Large intestine (tissue), 3 donors: ENCODE measurements around the gene DIP2C. TPM values are rescaled to one million over a fixed set of nuclear protein-coding genes. Genes with fewer than 3 reads are reported as not detected.

Experiments
- DNase-seq, 2 donors: peaks; one replicate each; pipeline versions ENCODE4 v3.0.0 to v3.0.0-alpha.2; 2013
- H3K27ac ChIP-seq: one replicate; pipeline ENCODE4 v1.5.1; 2013; ENCODE audit warnings: low read length
- H3K27me3 ChIP-seq: 2 replicates; pipeline ENCODE4 v1.6.1; 2013; ENCODE audit warnings: low read length; ENCODE audit not compliant: control insufficient read depth, insufficient read depth
- H3K36me3 ChIP-seq: 2 replicates; pipeline ENCODE4 v1.6.1; 2013; ENCODE audit warnings: low read length; ENCODE audit not compliant: control insufficient read depth, insufficient read depth
- H3K4me1 ChIP-seq: one replicate; pipeline ENCODE4 v1.6.1; 2013; ENCODE audit warnings: low read length; ENCODE audit not compliant: control insufficient read depth, insufficient read depth
- H3K4me3 ChIP-seq: one replicate; pipeline ENCODE4 v1.5.1; 2013; ENCODE audit warnings: low read length
- H3K9me3 ChIP-seq: one replicate; pipeline ENCODE4 v1.6.1; 2013; ENCODE audit warnings: mild to moderate bottlenecking, low read depth, low read length, moderate library complexity; ENCODE audit not compliant: control insufficient read depth
- WGBS: methylation state at CpG from one replicate; pipeline ENCODE4 v1.1.5; 2013; ENCODE audit warnings: low lambda C conversion rate; ENCODE audit not compliant: insufficient coverage; 5-methylcytosine and 5-hydroxymethylcytosine counted together
- polyA plus RNA-seq: library from polyadenylated mRNA; unstranded; fragments of 120-200 nt; gene quantifications from one replicate; pipeline ENCODE4 v1.2.1, GENCODE V29; 2013

Gene DIP2C
- polyA plus RNA-seq, 1 donor: 16.5 TPM

GRCh38 chr10:364267-364775, 325.1 kb downstream of the DIP2C start:
- no peaks in the 10 kb centered on the region for H3K27me3 ChIP-seq
- no peak for DNase-seq
- H3K4me3 ChIP-seq: no peak overlapping the region
- H3K4me1 ChIP-seq: peaks cover 42% of the 10 kb centered on the region
- peak overlapping the region; percentile 23 for H3K27ac ChIP-seq
- WGBS: no CpG with 5 or more reads among the region's 24 CpGs
- peaks cover 57% of the 10 kb centered on the region for H3K36me3 ChIP-seq
- peaks cover 6% of the 10 kb centered on the region for H3K9me3 ChIP-seq

- Histone ChIP-seq H3K9me3 (peaks cover 6% of the 10 kb centered on the region), H3K4me1 (peaks cover 41% of the 10 kb centered on the region), H3K36me3 (peaks cover 53% of the 10 kb centered on the region), H3K4me3 (no peak overlapping the region), H3K27me3 (no peaks in the 10 kb centered on the region), H3K27ac (no peak overlapping the region)
- no peak for DNase-seq
- no CpG with 5 or more reads among the region's 24 CpGs for WGBS
These were observed 326.3 kb downstream of the DIP2C start for GRCh38 chr10:363152-363551.

- H3K36me3 ChIP-seq: peaks cover 60% of the 10 kb centered on the region
- H3K27ac ChIP-seq: peak overlapping the region; percentile 62
- peaks cover 6% of the 10 kb centered on the region for H3K9me3 ChIP-seq
- H3K4me1 ChIP-seq: peaks cover 41% of the 10 kb centered on the region
- WGBS: 80% methylated on average over 2 of the region's 23 CpGs
- no peaks in the 10 kb centered on the region for H3K27me3 ChIP-seq
- DNase-seq: peak in 1 of 2 donors; percentile 61
- H3K4me3 ChIP-seq: no peak overlapping the region
These were observed 328.0 kb downstream of the DIP2C start for GRCh38 chr10:361203-362081.

GRCh38 chr10:360653-361052, 328.8 kb downstream of the DIP2C start:
- WGBS: no CpG with 5 or more reads among the region's 6 CpGs
- Histone ChIP-seq H3K9me3 (peaks cover 6% of the 10 kb centered on the region), H3K36me3 (peaks cover 59% of the 10 kb centered on the region), H3K27ac (peak overlapping the region; percentile 62), H3K4me3 (no peak overlapping the region), H3K4me1 (peaks cover 40% of the 10 kb centered on the region), H3K27me3 (no peaks in the 10 kb centered on the region)
- DNase-seq: peak in 1 of 2 donors; percentile 59

GRCh38 chr10:359762-360161, 329.7 kb downstream of the DIP2C start:
- H3K4me1 ChIP-seq: peaks cover 33% of the 10 kb centered on the region
- no peak overlapping the region for H3K4me3 ChIP-seq
- DNase-seq: no peak
- peaks cover 62% of the 10 kb centered on the region for H3K36me3 ChIP-seq
- peaks cover 6% of the 10 kb centered on the region for H3K9me3 ChIP-seq
- H3K27me3 ChIP-seq: no peaks in the 10 kb centered on the region
- H3K27ac ChIP-seq: peak overlapping the region; percentile 62
- no CpG with 5 or more reads among the region's 14 CpGs for WGBS

- H3K27me3 ChIP-seq: no peaks in the 10 kb centered on the region
- no CpG with 5 or more reads among the region's 18 CpGs for WGBS
- peaks cover 69% of the 10 kb centered on the region for H3K36me3 ChIP-seq
- peaks cover 4% of the 10 kb centered on the region for H3K9me3 ChIP-seq
- H3K4me1 ChIP-seq: peaks cover 28% of the 10 kb centered on the region
- no peak for DNase-seq
- H3K4me3 ChIP-seq: no peak overlapping the region
- no peak overlapping the region for H3K27ac ChIP-seq
These were observed 330.4 kb downstream of the DIP2C start for GRCh38 chr10:359093-359492.

DNA sequence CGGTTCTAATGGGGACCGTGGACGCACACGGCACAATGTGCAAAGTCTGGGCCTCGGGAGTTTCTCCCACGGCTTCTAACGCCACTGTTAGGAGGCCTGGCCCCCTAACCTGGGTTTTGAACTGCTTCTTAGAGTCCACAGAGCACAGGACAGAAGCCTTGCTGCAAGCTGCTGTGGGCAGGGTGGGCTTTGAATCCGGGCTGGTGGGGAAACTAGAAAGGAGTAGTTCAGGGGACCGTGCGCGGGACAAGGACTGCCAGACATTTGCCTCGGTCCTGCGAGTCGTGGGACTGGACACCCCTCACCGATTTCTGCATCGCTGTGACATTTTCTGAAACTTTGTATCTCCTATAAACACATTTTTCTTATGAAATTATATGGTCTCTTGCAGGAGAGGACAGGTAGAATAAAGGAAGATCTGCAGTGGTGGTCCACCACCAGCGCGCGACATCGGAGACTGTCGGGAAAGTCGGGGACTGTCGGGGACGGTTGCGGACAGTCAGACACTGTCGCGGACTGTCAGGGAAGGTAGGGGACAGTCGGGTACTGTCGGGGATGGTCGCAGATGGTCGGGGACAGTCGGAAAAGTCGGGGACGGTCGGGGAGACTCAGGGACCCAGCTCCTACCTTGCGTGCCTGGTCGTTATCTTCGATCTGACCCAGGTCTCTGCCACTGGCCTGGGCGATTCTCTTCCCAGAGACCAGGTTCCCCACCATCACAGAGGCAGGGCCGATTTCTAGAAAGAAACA, 332.1 kb downstream of the DIP2C start:
- Histone ChIP-seq H3K9me3 (no peaks in the 10 kb centered on the region), H3K27ac (no peak overlapping the region), H3K4me1 (peaks cover 23% of the 10 kb centered on the region), H3K27me3 (no peaks in the 10 kb centered on the region), H3K36me3 (peaks cover 67% of the 10 kb centered on the region), H3K4me3 (no peak overlapping the region)
- 100% methylated on average over 3 of the region's 40 CpGs for WGBS
- DNase-seq: no peak

DNA sequence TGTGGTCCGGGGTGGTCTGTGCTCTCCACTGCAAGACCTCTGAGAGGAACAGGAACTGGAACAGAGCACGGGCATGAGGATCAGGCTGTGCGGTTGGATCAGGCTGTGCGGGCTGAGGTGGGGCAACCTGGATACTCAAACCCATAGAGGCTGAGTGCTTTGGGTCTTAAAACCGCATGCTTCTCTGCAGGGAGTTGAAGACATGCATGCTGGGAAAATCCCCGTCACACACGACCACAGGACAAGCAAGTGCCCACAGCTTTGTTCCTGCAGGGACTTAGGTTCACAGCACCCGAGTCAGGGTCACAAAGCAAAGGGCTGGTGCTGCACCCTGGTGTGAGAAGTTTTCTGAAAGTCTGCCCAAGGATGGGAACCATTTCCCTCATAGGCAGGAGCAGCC, 333.0 kb downstream of the DIP2C start:
- no CpG with 5 or more reads among the region's 8 CpGs for WGBS
- peaks cover 66% of the 10 kb centered on the region for H3K36me3 ChIP-seq

DNA sequence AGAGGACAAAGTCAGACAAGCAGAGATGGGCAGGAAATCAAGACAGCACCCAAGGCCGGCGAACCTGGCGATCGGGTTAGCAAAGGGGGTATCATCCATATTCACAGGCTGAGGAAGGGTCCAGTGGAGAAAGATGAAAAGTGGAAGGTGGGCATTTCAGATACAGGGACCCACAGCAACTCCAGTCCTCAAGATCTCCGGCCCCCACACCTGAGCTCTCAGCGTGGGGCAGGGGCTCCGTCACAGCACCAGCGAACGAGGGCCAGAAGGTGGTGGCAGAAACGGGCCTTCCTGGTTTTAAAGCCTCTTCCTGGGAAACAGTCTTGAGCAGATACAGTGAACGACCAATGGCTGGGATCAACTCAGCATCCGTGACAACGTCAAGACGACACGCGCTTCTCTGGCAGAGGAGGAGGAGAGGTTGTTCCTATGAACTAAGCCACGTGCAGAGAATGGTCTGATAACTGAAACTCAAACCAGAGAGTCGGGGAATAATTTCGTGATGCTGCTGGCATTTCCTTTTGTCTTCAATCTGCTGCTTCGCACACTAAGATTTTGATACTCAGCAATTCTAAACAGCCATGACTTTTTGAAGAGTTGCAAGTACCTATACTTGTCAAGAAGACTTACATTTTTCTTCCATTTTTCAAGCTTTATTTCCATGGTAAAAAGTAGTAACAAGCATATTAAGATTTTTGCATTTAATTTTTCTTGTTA, 334.4 kb downstream of the DIP2C start:
- no peak for DNase-seq
- WGBS: 100% methylated on average over 3 of the region's 20 CpGs
- no peak overlapping the region for H3K27ac ChIP-seq
- peaks cover 67% of the 10 kb centered on the region for H3K36me3 ChIP-seq
- H3K27me3 ChIP-seq: no peaks in the 10 kb centered on the region
- H3K9me3 ChIP-seq: no peaks in the 10 kb centered on the region
- H3K4me1 ChIP-seq: peaks cover 6% of the 10 kb centered on the region
- H3K4me3 ChIP-seq: no peak overlapping the region

More for the DNA sequence above, 333.0 kb downstream of the DIP2C start:
- no peaks in the 10 kb centered on the region for H3K9me3 ChIP-seq
- DNase-seq: no peak
- no peak overlapping the region for H3K4me3 ChIP-seq
- peaks cover 14% of the 10 kb centered on the region for H3K4me1 ChIP-seq
- no peaks in the 10 kb centered on the region for H3K27me3 ChIP-seq
- no peak overlapping the region for H3K27ac ChIP-seq
